Epithelial cell of esophagus (primary cell): ENCODE measurements around the gene COX17.

ENCODE experiments used
- DNase-seq: peaks from one replicate; pipeline ENCODE4 v3.0.0; 2010; ENCODE audit warnings: low read depth
- H3K4me3 ChIP-seq: 2 replicates; pipeline ENCODE4 v1.5.1; 2011; ENCODE audit warnings: mild to moderate bottlenecking, low read length, control low read depth
- TF ChIP-seq, protein P1 (sequence below): IDR thresholded peaks from 2 replicates; pipeline ENCODE4 v1.5.1; 2011; ENCODE audit warnings: low read depth, mild to moderate bottlenecking, low read length, control low read depth, inconsistent platforms; ENCODE audit not compliant: insufficient read depth; ENCODE audit errors: missing control alignments

COX17 gene

DNA sequence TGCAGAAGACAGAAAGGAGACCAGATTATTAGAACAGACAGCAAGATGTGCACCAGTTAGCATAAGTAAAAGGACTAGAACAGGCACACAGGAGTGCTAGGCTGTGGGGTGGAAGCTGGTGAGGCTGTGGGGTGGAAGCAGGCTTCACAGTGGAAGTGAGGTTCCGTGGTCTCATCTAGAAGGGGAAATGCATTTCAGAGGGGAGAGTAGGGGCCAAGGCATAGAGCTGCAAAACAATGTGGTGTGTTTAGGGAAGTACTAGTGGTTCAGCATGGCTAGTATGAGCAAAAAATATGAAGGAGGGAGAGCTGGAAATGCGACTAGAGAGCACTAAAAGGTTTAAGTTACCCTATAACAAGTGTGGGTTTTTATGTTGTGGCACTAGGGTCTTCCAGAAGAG, 23.3 kb downstream of the COX17 start:
- no peak overlapping the region for H3K4me3 ChIP-seq
- no peak for DNase-seq
- TF ChIP-seq, protein P1, sequence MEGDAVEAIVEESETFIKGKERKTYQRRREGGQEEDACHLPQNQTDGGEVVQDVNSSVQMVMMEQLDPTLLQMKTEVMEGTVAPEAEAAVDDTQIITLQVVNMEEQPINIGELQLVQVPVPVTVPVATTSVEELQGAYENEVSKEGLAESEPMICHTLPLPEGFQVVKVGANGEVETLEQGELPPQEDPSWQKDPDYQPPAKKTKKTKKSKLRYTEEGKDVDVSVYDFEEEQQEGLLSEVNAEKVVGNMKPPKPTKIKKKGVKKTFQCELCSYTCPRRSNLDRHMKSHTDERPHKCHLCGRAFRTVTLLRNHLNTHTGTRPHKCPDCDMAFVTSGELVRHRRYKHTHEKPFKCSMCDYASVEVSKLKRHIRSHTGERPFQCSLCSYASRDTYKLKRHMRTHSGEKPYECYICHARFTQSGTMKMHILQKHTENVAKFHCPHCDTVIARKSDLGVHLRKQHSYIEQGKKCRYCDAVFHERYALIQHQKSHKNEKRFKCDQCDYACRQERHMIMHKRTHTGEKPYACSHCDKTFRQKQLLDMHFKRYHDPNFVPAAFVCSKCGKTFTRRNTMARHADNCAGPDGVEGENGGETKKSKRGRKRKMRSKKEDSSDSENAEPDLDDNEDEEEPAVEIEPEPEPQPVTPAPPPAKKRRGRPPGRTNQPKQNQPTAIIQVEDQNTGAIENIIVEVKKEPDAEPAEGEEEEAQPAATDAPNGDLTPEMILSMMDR = no peak

DNA sequence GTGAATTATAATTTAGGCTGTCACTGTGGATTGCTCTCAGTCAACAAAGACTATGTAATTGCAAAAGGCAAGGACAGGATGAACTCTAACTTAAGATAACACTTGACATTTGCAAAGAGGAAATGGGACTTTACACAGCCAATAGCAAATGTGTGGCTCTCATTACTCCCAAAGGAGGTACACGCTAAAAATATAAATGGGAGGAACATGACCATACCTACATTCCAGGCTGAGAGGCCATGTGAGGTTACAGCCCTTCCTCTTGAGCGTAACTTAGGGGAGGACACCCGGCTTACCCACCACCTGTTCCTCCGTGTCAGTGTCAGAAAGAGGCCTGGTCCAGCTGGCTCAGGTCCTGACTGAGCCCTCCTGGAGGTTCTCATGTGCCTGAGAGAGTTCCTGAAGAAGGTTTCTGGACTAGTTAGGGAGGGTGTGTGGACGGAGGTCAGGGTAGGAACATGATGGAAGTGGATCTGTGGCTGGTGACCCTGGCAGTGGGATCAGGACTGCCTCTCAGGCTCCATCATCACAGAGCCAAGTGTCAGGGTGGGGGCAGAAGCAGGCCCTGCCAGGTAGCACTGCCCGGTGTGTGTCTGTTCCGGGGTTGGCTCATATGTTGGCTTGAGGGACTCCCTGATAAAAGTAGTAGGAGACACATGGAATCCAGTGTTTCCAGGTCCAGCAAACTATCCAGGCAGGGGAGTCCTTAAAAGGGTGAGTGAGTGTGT, 24.7 kb downstream of the COX17 start:
- no peak overlapping the region for H3K4me3 ChIP-seq
- TF ChIP-seq, protein P1 = no peak
- no peak for DNase-seq

- no peak overlapping the region for H3K4me3 ChIP-seq
- TF ChIP-seq, protein P1 = no peak
- peak; percentile 17 for DNase-seq
Measured at GRCh38 chr3:119649761-119650160, 27.4 kb downstream of the COX17 start.

- TF ChIP-seq, protein P1 = no peak
- DNase-seq = no peak
- no peak overlapping the region for H3K4me3 ChIP-seq
Measured at GRCh38 chr3:119647843-119648575, 29.2 kb downstream of the COX17 start.

DNA sequence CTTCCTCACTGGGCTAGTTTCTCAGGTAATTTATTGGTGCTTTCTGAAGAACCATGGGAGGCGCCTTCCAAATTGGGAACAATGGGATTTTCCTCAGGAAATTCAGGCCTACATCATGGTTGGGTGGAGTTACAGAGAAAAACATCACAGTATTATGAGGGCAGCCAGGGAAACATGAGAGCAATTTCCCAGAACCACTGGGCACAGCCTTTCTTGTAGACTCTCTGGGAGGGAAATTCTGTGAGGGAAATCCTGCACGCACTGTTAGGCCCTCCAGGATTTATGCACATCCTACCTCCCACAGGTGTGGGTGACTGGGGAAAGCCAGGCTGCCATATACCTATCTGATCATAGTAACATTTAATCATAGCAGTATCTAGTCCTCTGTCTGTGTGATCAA, 30.0 kb downstream of the COX17 start:
- TF ChIP-seq, protein P1 = no peak
- DNase-seq = no peak

DNA sequence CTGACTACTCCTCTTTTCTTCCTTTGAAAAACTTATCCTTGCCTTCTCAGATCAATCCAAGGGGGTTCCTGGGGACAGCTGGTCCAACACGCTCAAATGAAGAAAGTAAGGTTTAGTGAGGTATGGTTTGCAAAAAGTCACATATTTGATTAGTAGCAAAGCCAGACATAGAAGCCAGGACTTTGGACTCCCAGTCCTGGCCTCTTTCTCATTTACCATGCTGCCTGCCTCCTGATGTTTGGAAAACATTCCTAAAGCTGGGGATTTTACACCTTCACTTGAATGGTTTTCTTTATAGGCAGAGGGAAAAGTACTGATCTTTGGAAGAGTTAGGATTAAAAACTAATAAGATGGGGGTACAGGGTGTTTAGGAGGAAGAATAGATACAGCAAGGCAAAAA, 31.4 kb downstream of the COX17 start:
- H3K4me3 ChIP-seq = no peak overlapping the region
- no peak for DNase-seq
- TF ChIP-seq, protein P1 = no peak

More for the DNA sequence above, 30.0 kb downstream of the COX17 start:
- H3K4me3 ChIP-seq = no peak overlapping the region

DNA sequence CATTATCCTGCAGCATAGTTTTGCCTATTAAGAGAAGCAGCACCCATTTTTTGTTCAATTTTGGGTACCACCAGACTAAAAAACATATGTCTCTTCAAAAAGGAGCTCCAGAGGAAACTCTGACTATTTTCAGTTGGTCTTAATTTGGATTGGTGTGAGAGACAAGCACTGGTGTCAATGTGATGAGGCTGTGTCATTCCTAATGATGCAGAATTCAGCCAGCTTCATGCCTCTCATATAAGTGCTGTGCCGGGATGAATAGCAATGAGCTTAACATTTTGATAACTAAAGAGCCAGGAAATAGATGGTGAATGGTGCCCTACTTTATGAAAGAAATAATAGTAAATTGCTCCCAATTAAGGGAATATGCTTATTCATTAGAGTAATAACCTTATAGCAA, 32.7 kb downstream of the COX17 start:
- TF ChIP-seq, protein P1 = no peak
- H3K4me3 ChIP-seq = no peak overlapping the region
- DNase-seq = no peak
